ENCODE measurements around the gene ELF4.

Gene ELF4

GRCh38 chrX:130110379-130111219 is at the start of gene ELF4:
ELF4 (minus strand) TSS chrX:130110497; CDS start chrX:130081330, 29,167 bp downstream.
- TF ChIP-seq GATA1 (IDR thresholded peaks at IDR 0.05; ENCODE audit: low read depth, low read length) (no peak), POLR2A (IDR thresholded peaks at IDR 0.05; ENCODE audit: low read length) (no peak)

GRCh38 chrX:130159776-130160175 is 49.5 kb upstream of the ELF4 start:
- TF ChIP-seq POLR2A (IDR thresholded peaks at IDR 0.05; ENCODE audit: low read length) (no peak), GATA1 (IDR thresholded peaks at IDR 0.05; ENCODE audit: low read depth, low read length) (no peak)
- DNase-seq = no peak

More at GRCh38 chrX:130110379-130111219, at the start of gene ELF4:
- peak; percentile 50 to 75 for DNase-seq

GRCh38 chrX:130158311-130158710 is 48.0 kb upstream of the ELF4 start:
- no peak for DNase-seq
- TF ChIP-seq GATA1 (IDR thresholded peaks at IDR 0.05; ENCODE audit: low read depth, low read length) = no peak
- no peak for TF ChIP-seq POLR2A (IDR thresholded peaks at IDR 0.05; ENCODE audit: low read length)

DNA sequence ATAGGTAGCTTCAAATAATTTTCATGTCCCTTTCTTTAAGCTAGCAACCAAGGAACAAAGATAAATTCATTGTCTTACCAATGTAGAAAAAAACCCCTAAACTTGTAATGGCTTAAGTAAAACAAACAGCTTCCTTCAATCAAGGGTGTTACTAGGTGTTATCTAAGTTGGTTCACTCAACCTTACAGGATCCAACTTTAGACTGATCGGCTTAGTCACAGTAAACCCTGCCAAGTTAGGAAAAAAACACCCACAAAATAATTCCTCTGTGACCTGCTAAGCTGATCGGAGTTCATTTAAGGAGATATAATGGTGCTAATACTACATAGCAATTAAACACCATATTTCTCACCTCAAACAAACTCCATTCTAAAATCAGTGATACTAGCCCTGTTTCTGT is 45.3 kb upstream of the ELF4 start:
- no peak for DNase-seq
- TF ChIP-seq POLR2A (IDR thresholded peaks at IDR 0.05; ENCODE audit: low read length) = no peak
- TF ChIP-seq GATA1 (IDR thresholded peaks at IDR 0.05; ENCODE audit: low read depth, low read length) = no peak

GRCh38 chrX:130147631-130148030 is 37.3 kb upstream of the ELF4 start:
- TF ChIP-seq GATA1 (IDR thresholded peaks at IDR 0.05; ENCODE audit: low read depth, low read length) (no peak), POLR2A (IDR thresholded peaks at IDR 0.05; ENCODE audit: low read length) (no peak)
- DNase-seq = no peak

GRCh38 chrX:130145123-130145522 is 34.8 kb upstream of the ELF4 start:
- no peak for TF ChIP-seq GATA1 (IDR thresholded peaks at IDR 0.05; ENCODE audit: low read depth, low read length)
- TF ChIP-seq POLR2A (IDR thresholded peaks at IDR 0.05; ENCODE audit: low read length) = no peak
- no peak for DNase-seq

DNA sequence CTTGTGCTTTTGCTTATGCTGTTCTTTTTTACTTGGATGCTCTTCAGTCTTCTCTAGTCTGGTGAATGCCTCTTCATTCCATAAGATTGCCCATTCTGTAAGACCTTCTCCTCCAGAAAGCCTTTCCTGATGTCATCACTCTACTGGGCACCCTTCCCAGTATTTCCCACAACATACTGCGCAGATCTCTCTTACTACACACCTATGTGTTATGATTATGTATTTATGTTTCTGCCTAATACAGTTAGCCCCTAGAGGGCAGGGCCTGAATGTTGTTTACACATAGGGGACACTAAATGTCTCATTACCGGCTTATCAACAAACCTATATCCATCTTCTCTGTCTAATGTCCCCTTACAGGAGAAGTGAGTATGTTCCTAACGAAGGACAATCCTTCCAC is 34.2 kb upstream of the ELF4 start:
- peak; percentile 0 to 21 for DNase-seq

GRCh38 chrX:130139474-130140201 is 29.3 kb upstream of the ELF4 start:
- TF ChIP-seq GATA1 (IDR thresholded peaks at IDR 0.05; ENCODE audit: low read depth, low read length) = no peak
- no peak for TF ChIP-seq POLR2A (IDR thresholded peaks at IDR 0.05; ENCODE audit: low read length)
- peak in 1 of 2 experiments; percentile 1 for DNase-seq

More for the DNA sequence above, 34.2 kb upstream of the ELF4 start:
- no peak for TF ChIP-seq GATA1 (IDR thresholded peaks at IDR 0.05; ENCODE audit: low read depth, low read length)

DNA sequence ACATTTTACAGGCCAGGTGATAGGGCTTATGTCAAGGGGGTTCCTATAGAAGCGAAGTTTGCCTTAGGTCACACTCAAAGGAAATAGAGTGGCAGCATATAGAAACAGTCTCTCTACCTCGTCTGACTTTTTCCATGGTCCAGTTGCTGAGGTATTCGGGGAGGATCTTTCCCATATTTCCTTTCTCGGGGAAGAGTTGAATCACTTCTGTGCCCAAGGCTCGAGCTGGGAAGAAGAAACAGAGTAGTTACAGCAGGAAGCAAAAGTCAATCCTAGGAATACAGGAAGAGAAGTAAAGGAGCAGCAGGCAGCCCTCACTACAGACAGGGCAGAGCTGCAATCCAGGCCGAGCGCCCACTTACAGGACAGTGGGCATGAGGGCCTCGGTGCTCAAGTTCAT is 26.7 kb upstream of the ELF4 start:
- TF ChIP-seq POLR2A (IDR thresholded peaks at IDR 0.05; ENCODE audit: low read length) = no peak
- TF ChIP-seq GATA1 (IDR thresholded peaks at IDR 0.05; ENCODE audit: low read depth, low read length) = no peak
- DNase-seq = no peak

DNA sequence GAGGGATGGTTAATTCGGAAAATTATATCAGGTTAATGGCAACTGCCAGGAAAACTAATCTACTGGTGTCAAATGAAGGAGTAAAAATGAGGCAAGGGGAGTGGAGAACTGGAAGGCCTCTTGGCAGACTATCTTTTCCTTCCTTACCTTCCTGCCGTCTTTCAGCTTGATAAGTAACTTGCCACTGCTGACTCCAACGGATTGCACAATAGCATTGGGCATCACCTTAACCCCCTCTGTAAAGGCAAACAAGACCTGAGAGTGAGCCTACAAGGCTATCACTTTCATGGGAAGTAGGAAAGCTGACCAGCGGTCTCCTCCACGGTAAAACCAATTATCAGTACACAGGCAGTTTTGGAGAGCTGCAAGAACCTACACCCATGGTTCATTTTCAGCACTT is 26.2 kb upstream of the ELF4 start:
- TF ChIP-seq POLR2A (IDR thresholded peaks at IDR 0.05; ENCODE audit: low read length) (no peak), GATA1 (IDR thresholded peaks at IDR 0.05; ENCODE audit: low read depth, low read length) (no peak)

GRCh38 chrX:130130990-130131389 is 20.7 kb upstream of the ELF4 start:
- no peak for TF ChIP-seq GATA1 (IDR thresholded peaks at IDR 0.05; ENCODE audit: low read depth, low read length)
- no peak for TF ChIP-seq POLR2A (IDR thresholded peaks at IDR 0.05; ENCODE audit: low read length)
- no peak for DNase-seq

More for the DNA sequence above, 26.2 kb upstream of the ELF4 start:
- DNase-seq = no peak

DNA sequence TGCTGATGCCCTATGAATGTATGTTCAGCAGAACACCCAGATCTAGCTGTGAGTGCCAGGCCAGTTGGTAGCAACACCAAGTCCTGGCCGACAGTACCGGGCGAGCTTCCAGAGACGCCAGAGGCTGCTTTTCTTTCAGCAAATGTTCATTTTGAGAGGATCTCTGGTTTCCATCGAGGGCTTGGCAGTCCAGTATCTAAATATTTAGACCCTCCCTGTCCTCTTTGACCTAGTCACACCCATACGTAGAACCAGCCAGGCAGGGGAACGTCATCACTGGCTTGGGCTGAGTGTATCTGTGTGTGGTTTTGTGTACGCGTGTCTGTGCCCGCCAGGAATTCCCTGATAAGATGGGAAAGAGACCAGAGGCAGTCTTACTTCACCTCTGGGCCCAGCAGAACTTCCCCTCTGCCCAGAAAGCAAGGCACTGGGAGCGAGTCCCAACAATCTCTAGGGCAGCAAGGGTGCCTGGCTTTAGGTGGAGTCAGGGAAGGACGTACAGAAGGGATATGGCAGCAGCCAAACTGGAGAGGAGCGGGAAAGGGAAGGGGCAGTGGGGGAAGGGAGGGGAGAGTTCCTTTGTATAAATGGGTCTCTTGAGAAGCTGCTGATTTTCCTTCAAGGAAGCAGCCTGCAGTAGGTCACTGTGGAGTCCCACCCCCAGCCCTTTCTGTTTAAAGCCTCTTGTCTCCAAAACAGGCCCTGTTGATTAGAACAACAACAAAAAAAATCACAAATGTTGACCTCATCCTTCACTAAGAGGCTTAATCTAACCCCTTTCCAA is 15.0 kb upstream of the ELF4 start:
- TF ChIP-seq POLR2A (IDR thresholded peaks at IDR 0.05; ENCODE audit: low read length) = no peak
- TF ChIP-seq GATA1 (IDR thresholded peaks at IDR 0.05; ENCODE audit: low read depth, low read length) = no peak

GRCh38 chrX:130124577-130124976 is 14.3 kb upstream of the ELF4 start:
- TF ChIP-seq GATA1 (IDR thresholded peaks at IDR 0.05; ENCODE audit: low read depth, low read length) = no peak
- TF ChIP-seq POLR2A (IDR thresholded peaks at IDR 0.05; ENCODE audit: low read length) = no peak
- no peak for DNase-seq

More for the DNA sequence above, 15.0 kb upstream of the ELF4 start:
- DNase-seq = peak; percentile 27 to 40

- DNase-seq = no peak
- TF ChIP-seq GATA1 (IDR thresholded peaks at IDR 0.05; ENCODE audit: low read depth, low read length) = no peak
- no peak for TF ChIP-seq POLR2A (IDR thresholded peaks at IDR 0.05; ENCODE audit: low read length)
Observed at GRCh38 chrX:130121505-130121800, 11.2 kb upstream of the ELF4 start.
